Measurements from ENCODE around the gene KLK10. TPM values are rescaled to one million over a fixed set of nuclear protein-coding genes. Genes with fewer than 3 reads are reported as not detected.

The KLK10 gene
- total RNA-seq, 1 donor from 2014 or later = 6.7 TPM

- no peak for DNase-seq (ENCODE audit: low read depth)
- peaks cover 3% of the 10 kb centered on the region for H3K27me3 ChIP-seq (ENCODE audit: control insufficient read depth, insufficient read depth, low read length)
- no peak for TF ChIP-seq CTCF (IDR thresholded peaks at IDR 0.05; ENCODE audit: insufficient read depth, low read length, poor library complexity, severe bottlenecking)
- no peaks in the 10 kb centered on the region for H3K36me3 ChIP-seq (ENCODE audit: control insufficient read depth, insufficient read depth, low read length)
- no peak overlapping the region for H3K4me3 ChIP-seq (ENCODE audit: low read depth, low read length)
Measured at GRCh38 chr19:51005248-51005647, 14.3 kb downstream of the KLK10 start.

- Histone ChIP-seq H3K27me3 (ENCODE audit: control insufficient read depth, insufficient read depth, low read length) (peaks cover 3% of the 10 kb centered on the region), H3K4me3 (ENCODE audit: low read depth, low read length) (no peak overlapping the region), H3K36me3 (ENCODE audit: control insufficient read depth, insufficient read depth, low read length) (no peaks in the 10 kb centered on the region)
- TF ChIP-seq CTCF (IDR thresholded peaks at IDR 0.05; ENCODE audit: insufficient read depth, low read length, poor library complexity, severe bottlenecking) = no peak
- DNase-seq (ENCODE audit: low read depth) = no peak
Measured at GRCh38 chr19:51003316-51003715, 16.2 kb downstream of the KLK10 start.

- no peak for DNase-seq (ENCODE audit: low read depth)
- no peak for TF ChIP-seq CTCF (IDR thresholded peaks at IDR 0.05; ENCODE audit: insufficient read depth, low read length, poor library complexity, severe bottlenecking)
- H3K27me3 ChIP-seq (ENCODE audit: control insufficient read depth, insufficient read depth, low read length) = peaks cover 3% of the 10 kb centered on the region
- no peaks in the 10 kb centered on the region for H3K36me3 ChIP-seq (ENCODE audit: control insufficient read depth, insufficient read depth, low read length)
- no peak overlapping the region for H3K4me3 ChIP-seq (ENCODE audit: low read depth, low read length)
Measured at GRCh38 chr19:51002542-51003311, 16.8 kb downstream of the KLK10 start.

- Histone ChIP-seq H3K4me3 (ENCODE audit: low read depth, low read length) (no peak overlapping the region), H3K27me3 (ENCODE audit: control insufficient read depth, insufficient read depth, low read length) (peaks cover 3% of the 10 kb centered on the region), H3K36me3 (ENCODE audit: control insufficient read depth, insufficient read depth, low read length) (no peaks in the 10 kb centered on the region)
- TF ChIP-seq CTCF (IDR thresholded peaks at IDR 0.05; ENCODE audit: insufficient read depth, low read length, poor library complexity, severe bottlenecking) = no peak
- no peak for DNase-seq (ENCODE audit: low read depth)
Measured at GRCh38 chr19:51002089-51002532, 17.4 kb downstream of the KLK10 start.

- Histone ChIP-seq H3K36me3 (ENCODE audit: control insufficient read depth, insufficient read depth, low read length) (no peaks in the 10 kb centered on the region), H3K4me3 (ENCODE audit: low read depth, low read length) (no peak within 1 kb of the TSS), H3K27me3 (ENCODE audit: control insufficient read depth, insufficient read depth, low read length) (peaks cover 3% of the 10 kb centered on the region)
- DNase-seq (ENCODE audit: low read depth) = no peak
- TF ChIP-seq CTCF (IDR thresholded peaks at IDR 0.05; ENCODE audit: insufficient read depth, low read length, poor library complexity, severe bottlenecking) = no peak
Measured at GRCh38 chr19:51001515-51001914, 18.0 kb downstream of the KLK10 start, which contains the start of gene KLK8. TSS of gene KLK8 (minus strand) at chr19:51001604. CDS start at chr19:51001167, 437 bp downstream.

GRCh38 chr19:51000981-51001380, 18.5 kb downstream of the KLK10 start:
- no peak for DNase-seq (ENCODE audit: low read depth)
- no peak overlapping the region for H3K4me3 ChIP-seq (ENCODE audit: low read depth, low read length)
- H3K36me3 ChIP-seq (ENCODE audit: control insufficient read depth, insufficient read depth, low read length) = no peaks in the 10 kb centered on the region
- H3K27me3 ChIP-seq (ENCODE audit: control insufficient read depth, insufficient read depth, low read length) = peaks cover 3% of the 10 kb centered on the region
- TF ChIP-seq CTCF (IDR thresholded peaks at IDR 0.05; ENCODE audit: insufficient read depth, low read length, poor library complexity, severe bottlenecking) = no peak
